Common myeloid progenitor, CD34-positive (primary cell): ENCODE data around the gene ROR2.

Experiments used
- CTCF ChIA-PET: fragments of 350-600 bp; sonication (Branson Sonifier 250); formaldehyde crosslinking; loops from one replicate; lab custom pipeline; 2021; ENCODE audit warnings: antibody characterized with exemption; lab: Charles Lee
- POLR2A ChIA-PET: fragments of 350-600 bp; sonication (Branson Sonifier 250); formaldehyde crosslinking; loops from one replicate; lab custom pipeline; 2021; ENCODE audit warnings: antibody characterized with exemption; lab: Charles Lee
- DNase-seq, 3 donors: peaks; one replicate each; pipeline versions ENCODE4 v3.0.0 to v3.0.0-alpha.2; 2013
- H3K27ac ChIP-seq, 2 experiments: 1 replicate in 1 of 2; 2 replicates in 1 of 2; pipeline ENCODE4 v1.7.0; 2013; ENCODE audit warnings: inconsistent platforms in 2 of 2, low read length in 2 of 2, mild to moderate bottlenecking in 2 of 2, low read depth in 1 of 2, moderate library complexity in 1 of 2; ENCODE audit not compliant: severe bottlenecking in 2 of 2, insufficient read depth in 1 of 2, poor library complexity in 1 of 2
- H3K27me3 ChIP-seq, 5 experiments: replicated peaks in 2 of 5; 1 replicate in 3 of 5; 2 replicates in 2 of 5; pipeline versions ENCODE4 v1.6.1 to v1.7.0; 2013; ENCODE audit warnings: low read length in 4 of 5, mild to moderate bottlenecking in 2 of 5, moderate library complexity in 2 of 5, inconsistent platforms in 1 of 5; ENCODE audit not compliant: insufficient read depth in 5 of 5, control insufficient read depth in 4 of 5
- H3K36me3 ChIP-seq, 4 experiments: 1 replicate in 2 of 4; 2 replicates in 2 of 4; pipeline versions ENCODE4 v1.6.1 to v1.7.0; 2013; ENCODE audit warnings: low read length in 3 of 4, control low read depth in 1 of 4, mild to moderate bottlenecking in 1 of 4; ENCODE audit not compliant: control insufficient read depth in 4 of 4, insufficient read depth in 4 of 4
- H3K4me1 ChIP-seq, 4 experiments: 1 replicate in 3 of 4; 2 replicates in 1 of 4; pipeline versions ENCODE4 v1.6.1 to v1.7.1; 2013; ENCODE audit warnings: low read length in 3 of 4, mild to moderate bottlenecking in 3 of 4, control low read depth in 1 of 4, inconsistent platforms in 1 of 4, moderate library complexity in 1 of 4; ENCODE audit not compliant: control insufficient read depth in 4 of 4, insufficient read depth in 4 of 4; ENCODE audit errors: control extremely low read depth in 1 of 4
- H3K4me3 ChIP-seq, 7 experiments: 1 replicate in 4 of 7; 2 replicates in 3 of 7; pipeline versions ENCODE4 v1.5.1 to v1.7.0; 2013; ENCODE audit warnings: mild to moderate bottlenecking in 7 of 7, low read length in 6 of 7, moderate library complexity in 6 of 7, inconsistent platforms in 2 of 7, low read depth in 2 of 7, control low read depth in 1 of 7; ENCODE audit not compliant: insufficient read depth in 4 of 7, control insufficient read depth in 1 of 7; ENCODE audit errors: extremely low read depth in 1 of 7
- H3K9me3 ChIP-seq, 5 experiments: 1 replicate in 4 of 5; 2 replicates in 1 of 5; pipeline versions ENCODE4 v1.6.1 to v1.7.1; 2013; ENCODE audit warnings: low read length in 4 of 5, mild to moderate bottlenecking in 2 of 5, inconsistent platforms in 1 of 5, low read depth in 1 of 5, moderate library complexity in 1 of 5; ENCODE audit not compliant: control insufficient read depth in 4 of 5, insufficient read depth in 2 of 5; ENCODE audit errors: control extremely low read depth in 1 of 5
- WGBS: methylation state at CpG from one replicate; pipeline ENCODE4 v1.1.5; 2013; ENCODE audit not compliant: insufficient coverage; 5-methylcytosine and 5-hydroxymethylcytosine counted together

The ROR2 gene

GRCh38 chr9:91730806-91731205 is 219.2 kb downstream of the ROR2 start:
- WGBS: 99% methylated on average over 11 of the region's 15 CpGs
- no peaks in the 10 kb centered on the region for H3K27me3 ChIP-seq
- H3K4me3 ChIP-seq: no peak overlapping the region
- H3K36me3 ChIP-seq: no peaks in the 10 kb centered on the region
- no peak overlapping the region for H3K27ac ChIP-seq
- no peaks in the 10 kb centered on the region for H3K9me3 ChIP-seq
- no peak for DNase-seq
- no peaks in the 10 kb centered on the region for H3K4me1 ChIP-seq
- CTCF ChIA-PET: no interaction called here
- POLR2A ChIA-PET: no interaction called here

- H3K9me3 ChIP-seq: no peaks in the 10 kb centered on the region
- no peak for DNase-seq
- CTCF ChIA-PET: interaction anchor here (0.8 to 5.1 kb wide), 4 partner anchors 9 to 815 kb away, joined by 3 to 31 read pairs (median 6); no protein-coding TSS in a partner anchor
- H3K36me3 ChIP-seq: no peaks in the 10 kb centered on the region
- no peaks in the 10 kb centered on the region for H3K27me3 ChIP-seq
- POLR2A ChIA-PET: no interaction called here
- H3K4me3 ChIP-seq: no peak overlapping the region
- 66% methylated on average over 5 of the region's 9 CpGs for WGBS
- no peaks in the 10 kb centered on the region for H3K4me1 ChIP-seq
- H3K27ac ChIP-seq: no peak overlapping the region
These were observed 220.5 kb downstream of the ROR2 start for GRCh38 chr9:91729558-91729842.

- H3K9me3 ChIP-seq: no peaks in the 10 kb centered on the region
- H3K4me1 ChIP-seq: no peaks in the 10 kb centered on the region
- DNase-seq: no peak
- no peaks in the 10 kb centered on the region for H3K36me3 ChIP-seq
- H3K27ac ChIP-seq: no peak overlapping the region
- ChIA-PET POLR2A (no interaction called here), CTCF (interaction anchor here (1.0 to 5.1 kb wide), 11 partner anchors 15 to 833 kb away, joined by 3 to 31 read pairs (median 3); no protein-coding TSS in a partner anchor)
- no peaks in the 10 kb centered on the region for H3K27me3 ChIP-seq
- no peak overlapping the region for H3K4me3 ChIP-seq
- WGBS: no CpG with 5 or more reads among the region's 5 CpGs
These were observed 222.1 kb downstream of the ROR2 start for GRCh38 chr9:91727972-91728371.

GRCh38 chr9:91727316-91727861 is 222.6 kb downstream of the ROR2 start:
- CTCF ChIA-PET: interaction anchor here (0.6 to 5.1 kb wide), 15 partner anchors 11 to 832 kb away, joined by 3 to 31 read pairs (median 3); no protein-coding TSS in a partner anchor
- 56% methylated on average over 4 of the region's 7 CpGs for WGBS
- Histone ChIP-seq H3K9me3 (no peaks in the 10 kb centered on the region), H3K4me1 (no peaks in the 10 kb centered on the region), H3K27me3 (no peaks in the 10 kb centered on the region), H3K36me3 (no peaks in the 10 kb centered on the region), H3K4me3 (no peak overlapping the region), H3K27ac (no peak overlapping the region)
- DNase-seq: peak; percentile 53 to 64 (median 59)
- POLR2A ChIA-PET: no interaction called here

GRCh38 chr9:91726406-91727100 is 223.5 kb downstream of the ROR2 start:
- DNase-seq: no peak
- no peaks in the 10 kb centered on the region for H3K4me1 ChIP-seq
- H3K27ac ChIP-seq: no peak overlapping the region
- no peaks in the 10 kb centered on the region for H3K9me3 ChIP-seq
- WGBS: 99% methylated on average over 18 of the region's 19 CpGs
- H3K36me3 ChIP-seq: no peaks in the 10 kb centered on the region
- no peak overlapping the region for H3K4me3 ChIP-seq
- H3K27me3 ChIP-seq: no peaks in the 10 kb centered on the region
- CTCF ChIA-PET: interaction anchor here (0.6 to 5.1 kb wide), 10 partner anchors 10 to 832 kb away, joined by 3 to 31 read pairs (median 5); no protein-coding TSS in a partner anchor
- POLR2A ChIA-PET: interaction anchor here (0.5 kb wide), 1 partner anchor 255 kb away, joined by 6 read pairs; no protein-coding TSS in a partner anchor

- ChIA-PET CTCF (interaction anchor here (1.0 to 5.1 kb wide), 5 partner anchors 8 to 811 kb away, joined by 3 to 31 read pairs (median 3); no protein-coding TSS in a partner anchor), POLR2A (no interaction called here)
- H3K27me3 ChIP-seq: no peaks in the 10 kb centered on the region
- H3K27ac ChIP-seq: no peak overlapping the region
- no peaks in the 10 kb centered on the region for H3K9me3 ChIP-seq
- 100% methylated on average over 7 of the region's 7 CpGs for WGBS
- DNase-seq: no peak
- no peak overlapping the region for H3K4me3 ChIP-seq
- H3K4me1 ChIP-seq: peaks cover 2 to 9% (median 5%) of the 10 kb centered on the region in 4 experiments
- no peaks in the 10 kb centered on the region for H3K36me3 ChIP-seq
These were observed 224.4 kb downstream of the ROR2 start for GRCh38 chr9:91725651-91726050.
